Measurements from ENCODE around the gene GSG1L. TPM values are rescaled to one million over a fixed set of nuclear protein-coding genes. Genes with fewer than 3 reads are reported as not detected.

The GSG1L gene
- polyA plus RNA-seq, 1 donor (not counting 4 experiments of a cell fraction or from before 2014, with no cell fraction given) = not detected

DNA sequence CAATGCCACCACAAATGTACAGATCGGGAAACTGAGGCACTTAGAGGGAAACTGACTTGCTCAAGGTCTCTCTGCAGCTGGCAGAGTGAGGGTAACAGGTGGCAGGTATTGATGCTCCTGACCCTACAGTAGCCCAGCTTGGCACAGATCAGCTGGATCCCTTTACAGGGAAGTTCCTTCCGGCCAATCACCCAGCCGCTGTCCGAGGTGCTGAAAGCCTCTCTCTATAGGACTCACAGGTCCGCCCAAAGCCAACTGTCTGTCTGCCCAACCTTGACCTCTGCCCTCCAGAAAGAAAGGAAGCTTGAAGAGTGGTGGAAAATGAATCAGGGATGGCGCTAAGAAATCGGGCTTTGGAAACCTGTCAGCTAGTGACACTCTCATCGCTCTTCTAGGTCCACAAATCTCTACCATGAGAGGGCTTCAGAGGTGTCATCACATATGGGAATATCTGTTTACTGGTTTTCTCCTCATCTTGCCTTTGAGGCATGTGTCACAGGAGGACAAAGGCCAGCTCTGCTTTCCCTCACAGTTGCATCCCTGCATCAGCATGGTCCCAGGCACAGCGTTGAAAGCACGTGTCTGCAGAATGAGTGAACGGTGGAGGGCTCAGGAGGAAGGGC lies 267.4 kb downstream of the GSG1L start:
- H2AFZ ChIP-seq (ENCODE audit: control insufficient read depth, low read length) = no peak overlapping the region
- TF ChIP-seq, protein P1, sequence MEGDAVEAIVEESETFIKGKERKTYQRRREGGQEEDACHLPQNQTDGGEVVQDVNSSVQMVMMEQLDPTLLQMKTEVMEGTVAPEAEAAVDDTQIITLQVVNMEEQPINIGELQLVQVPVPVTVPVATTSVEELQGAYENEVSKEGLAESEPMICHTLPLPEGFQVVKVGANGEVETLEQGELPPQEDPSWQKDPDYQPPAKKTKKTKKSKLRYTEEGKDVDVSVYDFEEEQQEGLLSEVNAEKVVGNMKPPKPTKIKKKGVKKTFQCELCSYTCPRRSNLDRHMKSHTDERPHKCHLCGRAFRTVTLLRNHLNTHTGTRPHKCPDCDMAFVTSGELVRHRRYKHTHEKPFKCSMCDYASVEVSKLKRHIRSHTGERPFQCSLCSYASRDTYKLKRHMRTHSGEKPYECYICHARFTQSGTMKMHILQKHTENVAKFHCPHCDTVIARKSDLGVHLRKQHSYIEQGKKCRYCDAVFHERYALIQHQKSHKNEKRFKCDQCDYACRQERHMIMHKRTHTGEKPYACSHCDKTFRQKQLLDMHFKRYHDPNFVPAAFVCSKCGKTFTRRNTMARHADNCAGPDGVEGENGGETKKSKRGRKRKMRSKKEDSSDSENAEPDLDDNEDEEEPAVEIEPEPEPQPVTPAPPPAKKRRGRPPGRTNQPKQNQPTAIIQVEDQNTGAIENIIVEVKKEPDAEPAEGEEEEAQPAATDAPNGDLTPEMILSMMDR (optimal IDR thresholded peaks at IDR 0.05 in 1 of 3, IDR thresholded peaks at IDR 0.05 in 1 of 3, conservative IDR thresholded peaks at IDR 0.05 in 1 of 3; ENCODE audit: extremely low read depth in 1 of 3, insufficient read depth in 2 of 3, low read length in 3 of 3) = no peak
- TF ChIP-seq EZH2 (IDR thresholded peaks at IDR 0.05; ENCODE audit: low read length) = no peak
- no peaks in the 10 kb centered on the region for H3K79me2 ChIP-seq (ENCODE audit: control insufficient read depth, insufficient read depth, low read length)
- no peak overlapping the region for H3K4me3 ChIP-seq (ENCODE audit: control insufficient read depth in 2 of 3, extremely low read depth in 1 of 3, insufficient read depth in 2 of 3, low read depth in 1 of 3, low read length in 3 of 3)
- no peak overlapping the region for H3K9ac ChIP-seq (ENCODE audit: control insufficient read depth, extremely low read depth, insufficient read depth, low read length)
- no peak overlapping the region for H3K4me2 ChIP-seq (ENCODE audit: control insufficient read depth, extremely low read depth, insufficient read depth, low read depth, low read length)
- no peaks in the 10 kb centered on the region for H4K20me1 ChIP-seq (ENCODE audit: control insufficient read depth, extremely low read depth, insufficient read depth, low read length)
- no peaks in the 10 kb centered on the region for H3K9me3 ChIP-seq (ENCODE audit: control insufficient read depth, low read depth, low read length)
- H3K4me1 ChIP-seq (ENCODE audit: control insufficient read depth, extremely low read depth, insufficient read depth, low read length) = no peaks in the 10 kb centered on the region
- no peaks in the 10 kb centered on the region for H3K36me3 ChIP-seq (ENCODE audit: control insufficient read depth in 2 of 2, extremely low read depth in 1 of 2, insufficient read depth in 2 of 2, low read length in 2 of 2)
- dilution Hi-C loops (cut with MboI; ENCODE audit: extremely low pct_ligation_motif_present, low sequenced_read_pairs) = no loop called here
- DNase-seq (ENCODE audit: low read depth, low spot score) (no peak), FAIRE-seq (no peak)
- H3K9me1 ChIP-seq (ENCODE audit: control insufficient read depth, extremely low read depth, insufficient read depth, low read length) = no peaks in the 10 kb centered on the region
- H3K27me3 ChIP-seq (ENCODE audit: control insufficient read depth, extremely low read depth, insufficient read depth, low read length) = peaks cover 9% of the 10 kb centered on the region
- no peak overlapping the region for H3K27ac ChIP-seq (ENCODE audit: control insufficient read depth, insufficient read depth, low read length)

DNA sequence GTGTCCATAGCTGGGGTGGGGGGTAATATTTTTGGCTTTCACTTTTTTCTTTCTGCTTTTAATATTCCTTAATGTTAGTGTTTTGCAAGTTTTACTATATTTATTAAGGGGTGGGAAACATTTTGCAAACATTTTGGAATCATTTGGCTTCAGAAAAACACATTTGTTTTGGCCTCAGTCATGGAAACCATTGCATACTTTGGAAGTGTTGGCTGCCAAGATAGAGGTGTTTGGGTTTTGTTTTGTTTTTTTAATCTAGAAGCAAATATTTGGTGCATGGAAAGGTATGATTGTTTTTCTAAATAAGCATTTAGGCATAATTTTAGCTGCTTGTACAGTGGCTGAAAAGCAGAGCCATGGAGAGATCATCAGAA lies 270.3 kb downstream of the GSG1L start:
- TF ChIP-seq, protein P1 (optimal IDR thresholded peaks at IDR 0.05 in 1 of 3, IDR thresholded peaks at IDR 0.05 in 1 of 3, conservative IDR thresholded peaks at IDR 0.05 in 1 of 3; ENCODE audit: extremely low read depth in 1 of 3, insufficient read depth in 2 of 3, low read length in 3 of 3) = no peak
- no peak for TF ChIP-seq EZH2 (IDR thresholded peaks at IDR 0.05; ENCODE audit: low read length)
- no peaks in the 10 kb centered on the region for H3K79me2 ChIP-seq (ENCODE audit: control insufficient read depth, insufficient read depth, low read length)
- no peak overlapping the region for H3K4me2 ChIP-seq (ENCODE audit: control insufficient read depth, extremely low read depth, insufficient read depth, low read depth, low read length)
- no peak overlapping the region for H3K4me3 ChIP-seq (ENCODE audit: control insufficient read depth in 2 of 3, extremely low read depth in 1 of 3, insufficient read depth in 2 of 3, low read depth in 1 of 3, low read length in 3 of 3)
- H3K36me3 ChIP-seq (ENCODE audit: control insufficient read depth in 2 of 2, extremely low read depth in 1 of 2, insufficient read depth in 2 of 2, low read length in 2 of 2) = no peaks in the 10 kb centered on the region
- no peaks in the 10 kb centered on the region for H3K4me1 ChIP-seq (ENCODE audit: control insufficient read depth, extremely low read depth, insufficient read depth, low read length)
- H3K27me3 ChIP-seq (ENCODE audit: control insufficient read depth, extremely low read depth, insufficient read depth, low read length) = no peaks in the 10 kb centered on the region
- H3K9me1 ChIP-seq (ENCODE audit: control insufficient read depth, extremely low read depth, insufficient read depth, low read length) = no peaks in the 10 kb centered on the region
- no peaks in the 10 kb centered on the region for H3K9me3 ChIP-seq (ENCODE audit: control insufficient read depth, low read depth, low read length)
- no peaks in the 10 kb centered on the region for H4K20me1 ChIP-seq (ENCODE audit: control insufficient read depth, extremely low read depth, insufficient read depth, low read length)
- H3K9ac ChIP-seq (ENCODE audit: control insufficient read depth, extremely low read depth, insufficient read depth, low read length) = no peak overlapping the region
- dilution Hi-C loops (cut with MboI; ENCODE audit: extremely low pct_ligation_motif_present, low sequenced_read_pairs) = no loop called here
- DNase-seq (ENCODE audit: low read depth, low spot score) (no peak), FAIRE-seq (no peak)
- H3K27ac ChIP-seq (ENCODE audit: control insufficient read depth, insufficient read depth, low read length) = no peak overlapping the region
- H2AFZ ChIP-seq (ENCODE audit: control insufficient read depth, low read length) = no peak overlapping the region

Data from keratinocyte (primary cell).